Stimulated activated naive CD8-positive, alpha-beta T cell treated with anti-CD3 and anti-CD28 coated beads, Interleukin-15, Interleukin-2, amounts not matched to agents 100 ng/mL and 50 ng/mL, for 24 hours (primary cell): ENCODE data around the gene PCNT.
"Not testable (repeated sequence)": the region's sequence is repeated elsewhere in the genome, so short reads cannot be mapped to it uniquely, and the experiment has no call there.

Experiments used
- H3K27ac Mint-ChIP-seq: one replicate; pipeline ENCODE4 v1.8.0; 2021; ENCODE audit warnings: mild to moderate bottlenecking, mixed read lengths
- H3K27me3 Mint-ChIP-seq: one replicate; pipeline ENCODE4 v1.8.0; 2021; ENCODE audit warnings: mixed read lengths
- H3K36me3 Mint-ChIP-seq: one replicate; pipeline ENCODE4 v1.8.0; 2021; ENCODE audit warnings: low read depth, mixed read lengths
- H3K4me1 Mint-ChIP-seq: one replicate; pipeline ENCODE4 v1.8.0; 2021; ENCODE audit warnings: low read depth, mixed read lengths
- H3K4me3 Mint-ChIP-seq: one replicate; pipeline ENCODE4 v1.8.0; 2021; ENCODE audit warnings: mild to moderate bottlenecking, mixed read lengths
- H3K9me3 Mint-ChIP-seq: one replicate; pipeline ENCODE4 v1.8.0; 2021; ENCODE audit warnings: mixed read lengths

Gene PCNT

DNA sequence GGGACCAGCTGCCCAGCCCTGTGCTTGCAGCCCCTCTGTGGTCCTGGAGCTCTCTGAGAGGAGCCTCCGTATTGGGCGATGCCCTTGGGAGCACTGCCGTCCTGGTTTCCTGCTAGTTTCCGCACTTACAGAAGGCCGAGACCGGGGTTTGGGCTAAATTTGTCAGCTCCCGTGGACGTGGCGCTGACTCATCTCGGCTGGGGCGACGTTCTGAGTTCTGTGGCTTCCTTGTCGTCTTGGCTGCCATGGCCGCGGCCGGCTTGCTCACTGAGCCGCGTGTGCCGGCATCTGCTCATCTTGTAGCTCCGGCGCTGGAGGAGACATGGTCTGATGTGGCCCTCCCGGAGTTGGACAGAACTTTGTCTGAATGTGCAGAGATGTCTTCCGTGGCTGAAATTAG, 64.9 kb downstream of the PCNT start:
- H3K27ac Mint-ChIP-seq, result no peak overlapping the region
- no peak overlapping the region for H3K4me3 Mint-ChIP-seq
- H3K36me3 Mint-ChIP-seq, result peaks cover 42% of the 10 kb centered on the region
- H3K9me3 Mint-ChIP-seq, result no peaks in the 10 kb centered on the region
- H3K4me1 Mint-ChIP-seq, result no peaks in the 10 kb centered on the region
- H3K27me3 Mint-ChIP-seq, result no peaks in the 10 kb centered on the region

DNA sequence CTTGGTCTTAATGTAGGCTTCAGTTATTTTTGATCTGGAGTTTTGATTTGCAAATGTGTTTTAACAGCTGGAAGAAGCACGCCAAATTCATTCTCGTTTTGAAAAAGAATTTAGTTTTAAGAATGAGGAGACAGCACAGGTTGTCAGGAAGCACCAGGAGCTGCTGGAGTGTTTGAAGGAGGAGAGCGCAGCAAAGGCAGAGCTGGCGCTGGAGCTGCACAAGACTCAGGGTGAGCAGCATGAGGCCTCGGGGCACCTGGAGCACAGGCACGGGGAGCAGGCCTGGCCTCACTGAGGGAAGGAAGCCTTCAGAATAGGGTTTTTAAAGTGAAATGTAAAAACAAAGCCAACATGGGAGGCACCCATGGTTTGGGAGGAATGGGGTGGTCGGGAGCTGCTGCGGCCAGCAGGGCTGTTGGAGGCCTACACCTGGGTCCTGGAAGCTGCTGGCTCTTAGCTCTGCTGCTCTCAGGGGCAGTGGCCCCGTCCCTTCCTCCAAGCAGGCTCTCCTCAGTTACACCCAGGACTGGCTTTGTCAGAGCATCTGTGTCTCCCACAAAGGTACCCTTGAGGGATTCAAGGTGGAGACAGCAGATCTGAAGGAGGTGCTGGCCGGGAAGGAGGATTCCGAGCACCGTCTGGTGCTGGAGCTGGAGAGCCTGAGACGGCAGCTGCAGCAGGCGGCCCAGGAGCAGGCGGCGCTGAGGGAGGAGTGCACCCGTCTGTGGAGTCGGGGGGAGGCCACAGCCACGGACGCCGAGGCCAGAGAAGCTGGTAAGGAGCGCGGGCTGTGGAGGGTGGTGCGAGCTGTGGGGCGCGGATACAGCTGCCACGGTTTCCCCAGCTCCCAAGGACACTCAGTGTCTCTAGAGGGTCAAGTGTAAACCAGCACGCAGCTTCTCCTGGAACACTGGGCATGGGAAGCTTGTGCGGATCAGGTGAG, 66.9 kb downstream of the PCNT start:
- H3K36me3 Mint-ChIP-seq, result peaks cover 31% of the 10 kb centered on the region
- no peaks in the 10 kb centered on the region for H3K9me3 Mint-ChIP-seq
- H3K4me1 Mint-ChIP-seq, result no peaks in the 10 kb centered on the region
- H3K27ac Mint-ChIP-seq, result no peak overlapping the region
- no peaks in the 10 kb centered on the region for H3K27me3 Mint-ChIP-seq
- H3K4me3 Mint-ChIP-seq, result no peak overlapping the region

DNA sequence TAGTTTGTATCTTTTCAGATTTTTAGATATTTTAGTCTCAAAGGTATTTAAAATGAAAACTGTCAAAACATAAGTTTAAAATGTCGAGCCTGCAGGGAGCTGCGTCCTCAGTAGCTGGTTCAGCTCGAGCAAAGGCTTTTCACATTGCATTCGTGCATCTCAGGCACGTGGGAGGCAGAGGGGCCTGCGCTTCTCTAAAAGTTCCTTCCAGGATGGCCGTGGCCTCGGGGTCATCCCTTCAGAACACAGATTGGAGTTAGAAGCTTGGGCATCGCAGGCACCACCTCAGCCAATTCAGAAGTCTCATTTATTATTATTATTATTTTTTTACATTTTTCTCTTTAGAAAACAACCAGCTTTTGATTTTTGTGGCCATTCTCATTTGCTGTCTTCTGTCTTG, 67.8 kb downstream of the PCNT start:
- H3K9me3 Mint-ChIP-seq, result no peaks in the 10 kb centered on the region
- H3K36me3 Mint-ChIP-seq, result peaks cover 30% of the 10 kb centered on the region
- no peak overlapping the region for H3K27ac Mint-ChIP-seq
- H3K4me1 Mint-ChIP-seq, result no peaks in the 10 kb centered on the region
- no peak overlapping the region for H3K4me3 Mint-ChIP-seq
- H3K27me3 Mint-ChIP-seq, result no peaks in the 10 kb centered on the region

DNA sequence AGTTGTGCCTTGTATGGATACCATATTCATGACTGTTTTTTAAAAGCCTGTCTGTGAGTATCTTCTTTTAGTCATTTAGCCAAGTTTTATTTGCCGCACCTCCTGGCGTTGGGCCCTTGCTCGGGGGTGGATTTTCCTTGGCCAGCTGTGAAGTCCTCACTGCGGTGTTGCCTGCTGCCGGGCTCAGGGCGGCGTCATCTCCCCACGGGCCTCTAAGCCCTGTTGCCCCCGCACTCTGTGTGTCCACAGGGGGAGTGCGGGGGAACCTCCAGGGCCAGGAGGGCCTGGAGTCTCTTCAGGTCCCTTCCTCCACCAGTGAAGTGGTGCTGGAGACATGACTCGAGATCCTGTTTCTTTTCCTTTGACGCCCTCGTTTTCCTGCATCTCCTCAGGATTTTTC, 69.0 kb downstream of the PCNT start:
- H3K4me3 Mint-ChIP-seq, result no peak overlapping the region
- H3K27ac Mint-ChIP-seq, result no peak overlapping the region
- peaks cover 35% of the 10 kb centered on the region for H3K36me3 Mint-ChIP-seq

DNA sequence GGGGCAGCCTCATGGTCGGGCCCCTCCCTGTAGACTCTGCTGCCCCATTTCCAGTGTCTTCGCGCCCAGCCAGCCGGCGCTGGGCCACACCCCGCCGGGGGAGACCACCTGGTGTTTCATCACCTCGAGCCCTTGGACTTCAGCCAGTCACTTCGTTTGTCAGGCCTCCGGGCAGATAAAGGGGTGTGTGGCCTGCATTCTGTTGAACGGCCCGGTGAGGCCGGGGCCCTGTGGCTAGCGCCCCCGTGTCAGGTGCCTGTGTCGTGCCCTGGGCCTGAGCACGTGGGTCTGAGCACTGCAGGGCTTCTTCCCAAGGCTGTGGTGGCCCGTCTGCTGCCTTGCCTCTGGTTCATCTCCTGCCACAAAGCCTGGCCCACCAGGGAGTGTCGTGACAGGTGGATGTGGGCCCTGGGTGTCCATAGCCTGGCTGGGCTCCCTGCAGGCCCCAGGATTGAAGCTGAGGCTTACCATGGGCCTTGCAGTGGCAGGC, 69.5 kb downstream of the PCNT start:
- Mint-ChIP-seq H3K27me3 (no peaks in the 10 kb centered on the region), H3K27ac (no peak overlapping the region), H3K4me1 (no peaks in the 10 kb centered on the region), H3K9me3 (no peaks in the 10 kb centered on the region), H3K4me3 (no peak overlapping the region), H3K36me3 (peaks cover 37% of the 10 kb centered on the region)

More for the DNA sequence above, 69.0 kb downstream of the PCNT start:
- Mint-ChIP-seq H3K9me3 (no peaks in the 10 kb centered on the region), H3K4me1 (no peaks in the 10 kb centered on the region), H3K27me3 (no peaks in the 10 kb centered on the region)

DNA sequence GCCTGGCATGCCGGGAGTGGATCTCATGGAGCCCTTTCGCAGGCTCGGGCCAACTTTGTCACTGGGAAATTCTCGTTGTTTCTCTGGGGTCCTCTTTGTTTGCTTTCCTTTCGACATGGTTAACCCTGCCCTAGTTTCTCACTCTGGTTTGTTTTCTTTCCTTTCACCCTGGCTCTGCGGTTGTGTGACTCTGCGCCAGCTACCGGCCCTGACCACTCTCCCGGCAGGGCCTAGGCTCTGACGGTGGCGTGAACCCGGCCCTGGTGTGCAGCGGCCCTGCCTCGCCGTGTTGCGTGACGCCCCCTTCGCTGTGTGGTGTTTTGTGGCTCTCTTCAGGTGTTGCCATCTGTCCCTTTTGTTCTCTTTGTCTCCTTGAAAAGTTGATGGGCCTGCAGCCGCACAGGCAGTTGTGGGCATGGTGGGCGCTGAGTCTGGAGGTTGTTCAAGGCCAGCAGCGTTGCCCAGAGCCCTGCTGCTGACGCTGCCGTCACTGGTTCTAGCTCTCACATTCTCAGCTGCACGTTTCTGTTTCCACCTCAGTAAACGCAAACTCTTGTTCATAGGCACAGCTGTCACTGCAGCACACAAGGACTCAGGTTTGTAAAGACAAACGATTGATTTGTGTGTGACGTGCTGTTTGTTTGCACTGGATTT, 70.1 kb downstream of the PCNT start:
- H3K4me1 Mint-ChIP-seq, result no peaks in the 10 kb centered on the region
- no peaks in the 10 kb centered on the region for H3K27me3 Mint-ChIP-seq
- peaks cover 41% of the 10 kb centered on the region for H3K36me3 Mint-ChIP-seq
- no peak overlapping the region for H3K4me3 Mint-ChIP-seq
- no peak overlapping the region for H3K27ac Mint-ChIP-seq
- H3K9me3 Mint-ChIP-seq, result no peaks in the 10 kb centered on the region

DNA sequence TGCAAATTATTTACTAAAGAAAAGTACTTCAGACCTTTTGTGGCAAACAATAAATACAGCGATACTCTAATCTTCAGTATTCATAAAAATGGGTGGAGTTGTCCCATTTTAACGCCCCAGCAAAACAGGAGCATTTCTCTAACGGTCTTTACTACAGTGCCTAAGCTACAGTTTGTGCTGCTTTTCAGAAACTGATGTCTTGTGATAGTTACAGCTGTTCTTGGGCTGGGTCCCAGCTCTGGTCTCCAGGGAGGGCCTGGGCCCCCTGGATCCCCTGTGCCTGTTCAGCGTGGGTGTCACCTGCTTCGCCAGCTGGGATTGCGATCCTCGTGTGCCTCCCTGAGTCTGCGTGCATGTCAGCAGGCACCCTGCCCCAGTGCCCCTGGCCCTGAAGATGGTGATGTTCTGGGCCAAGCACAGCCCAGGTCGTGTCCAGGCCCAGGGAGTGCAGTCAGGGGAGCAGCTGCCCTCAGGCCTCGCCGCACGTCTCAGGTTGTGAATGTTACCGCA, 70.7 kb downstream of the PCNT start:
- no peaks in the 10 kb centered on the region for H3K9me3 Mint-ChIP-seq
- H3K27me3 Mint-ChIP-seq, result no peaks in the 10 kb centered on the region
- no peak overlapping the region for H3K27ac Mint-ChIP-seq
- H3K4me1 Mint-ChIP-seq, result no peaks in the 10 kb centered on the region
- no peak overlapping the region for H3K4me3 Mint-ChIP-seq
- peaks cover 47% of the 10 kb centered on the region for H3K36me3 Mint-ChIP-seq

DNA sequence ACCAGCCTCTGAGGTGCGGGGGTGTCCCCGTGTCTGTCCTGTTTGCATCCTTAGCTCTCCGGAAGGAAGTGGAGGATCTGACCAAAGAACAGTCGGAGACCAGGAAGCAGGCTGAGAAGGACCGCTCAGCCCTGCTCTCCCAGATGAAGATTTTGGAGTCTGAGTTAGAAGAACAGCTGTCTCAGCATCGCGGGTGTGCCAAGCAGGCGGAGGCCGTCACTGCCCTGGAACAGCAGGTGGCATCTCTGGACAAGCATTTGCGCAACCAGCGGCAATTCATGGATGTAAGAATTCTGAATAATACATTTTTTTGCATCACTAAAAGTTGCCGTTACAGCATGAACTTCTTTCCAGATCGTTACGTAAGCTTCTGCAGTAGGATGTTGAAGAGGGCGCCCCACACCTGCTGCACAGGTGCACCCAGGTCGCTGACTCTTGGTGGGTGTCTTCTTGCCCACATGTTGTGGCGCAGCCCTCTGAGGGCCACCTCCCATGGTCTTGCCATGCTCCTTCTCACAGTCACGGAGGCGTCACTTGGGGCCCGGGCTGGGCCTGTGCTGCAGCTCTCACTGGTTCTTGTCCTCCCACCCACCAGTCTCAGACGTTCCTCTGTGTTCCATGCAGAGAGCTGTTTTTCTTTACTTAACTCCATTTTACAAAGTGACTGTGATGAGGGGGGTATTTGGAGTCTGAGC, 73.4 kb downstream of the PCNT start:
- peaks cover 51% of the 10 kb centered on the region for H3K36me3 Mint-ChIP-seq
- no peak overlapping the region for H3K4me3 Mint-ChIP-seq
- no peaks in the 10 kb centered on the region for H3K9me3 Mint-ChIP-seq
- H3K4me1 Mint-ChIP-seq, result no peaks in the 10 kb centered on the region
- no peaks in the 10 kb centered on the region for H3K27me3 Mint-ChIP-seq
- H3K27ac Mint-ChIP-seq, result no peak overlapping the region

DNA sequence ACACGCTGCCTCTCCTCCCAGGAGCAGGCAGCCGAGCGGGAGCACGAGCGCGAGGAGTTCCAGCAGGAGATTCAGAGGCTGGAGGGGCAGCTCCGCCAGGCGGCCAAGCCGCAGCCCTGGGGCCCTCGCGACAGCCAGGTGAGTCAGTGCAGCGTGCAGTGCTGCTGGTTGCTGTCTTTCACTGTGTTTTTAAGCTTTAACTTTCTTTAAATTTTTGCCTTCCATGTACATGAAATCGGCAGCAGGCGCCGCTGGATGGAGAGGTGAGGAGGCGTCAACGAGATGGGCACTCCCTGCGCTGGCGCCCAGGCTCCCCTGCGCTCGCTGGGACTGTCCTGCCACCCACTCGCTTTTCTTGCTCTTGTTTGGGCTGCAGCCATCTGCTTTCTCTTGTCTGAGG, 74.0 kb downstream of the PCNT start:
- Mint-ChIP-seq H3K4me3 (no peak overlapping the region), H3K27me3 (no peaks in the 10 kb centered on the region), H3K9me3 (peaks cover 2% of the 10 kb centered on the region), H3K36me3 (peaks cover 48% of the 10 kb centered on the region), H3K27ac (no peak overlapping the region), H3K4me1 (no peaks in the 10 kb centered on the region)

DNA sequence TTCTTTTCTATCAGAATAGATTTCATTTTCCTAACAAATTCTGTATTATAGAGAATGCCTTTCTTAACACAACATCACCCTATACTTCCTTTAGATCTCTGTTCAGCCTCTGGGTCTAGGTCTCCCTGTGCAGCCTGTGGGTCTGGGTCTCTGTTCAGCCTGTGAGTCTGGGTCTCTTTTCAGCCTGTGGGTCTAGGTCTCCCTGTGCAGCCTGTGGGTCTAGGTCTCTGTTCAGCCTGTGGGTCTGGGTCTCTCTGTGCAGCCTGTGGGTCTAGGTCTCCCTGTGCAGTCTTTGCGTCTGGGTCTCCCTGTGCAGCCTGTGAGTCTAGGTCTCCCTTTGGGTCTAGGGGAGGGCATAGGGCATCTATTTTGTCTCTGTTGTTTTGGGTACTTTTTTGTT, 75.2 kb downstream of the PCNT start:
- no peak overlapping the region for H3K4me3 Mint-ChIP-seq
- peaks cover 3% of the 10 kb centered on the region for H3K9me3 Mint-ChIP-seq
- no peaks in the 10 kb centered on the region for H3K4me1 Mint-ChIP-seq
- peaks cover 53% of the 10 kb centered on the region for H3K36me3 Mint-ChIP-seq
- no peak overlapping the region for H3K27ac Mint-ChIP-seq
- H3K27me3 Mint-ChIP-seq, result no peaks in the 10 kb centered on the region

DNA sequence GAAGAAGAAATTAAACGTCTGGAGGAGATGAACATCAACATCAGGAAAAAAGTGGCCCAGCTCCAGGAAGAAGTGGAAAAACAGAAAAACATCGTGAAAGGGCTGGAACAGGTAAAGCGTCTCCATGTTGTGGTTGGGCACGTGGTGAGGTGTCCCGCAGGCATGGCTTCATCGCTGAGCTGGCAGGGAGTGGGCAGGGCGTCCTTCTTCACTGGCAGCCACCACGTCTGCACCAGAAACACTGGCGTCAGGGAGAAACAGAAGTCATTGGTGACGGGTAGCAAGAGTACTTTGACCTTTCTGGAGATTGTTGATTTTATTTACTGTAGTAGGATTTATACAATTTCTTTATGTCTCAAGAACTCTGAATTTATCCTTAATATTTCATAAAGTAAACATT, 75.7 kb downstream of the PCNT start:
- Mint-ChIP-seq H3K27me3 (no peaks in the 10 kb centered on the region), H3K36me3 (peaks cover 54% of the 10 kb centered on the region), H3K4me3 (no peak overlapping the region), H3K4me1 (no peaks in the 10 kb centered on the region), H3K9me3 (peaks cover 3% of the 10 kb centered on the region), H3K27ac (no peak overlapping the region)

DNA sequence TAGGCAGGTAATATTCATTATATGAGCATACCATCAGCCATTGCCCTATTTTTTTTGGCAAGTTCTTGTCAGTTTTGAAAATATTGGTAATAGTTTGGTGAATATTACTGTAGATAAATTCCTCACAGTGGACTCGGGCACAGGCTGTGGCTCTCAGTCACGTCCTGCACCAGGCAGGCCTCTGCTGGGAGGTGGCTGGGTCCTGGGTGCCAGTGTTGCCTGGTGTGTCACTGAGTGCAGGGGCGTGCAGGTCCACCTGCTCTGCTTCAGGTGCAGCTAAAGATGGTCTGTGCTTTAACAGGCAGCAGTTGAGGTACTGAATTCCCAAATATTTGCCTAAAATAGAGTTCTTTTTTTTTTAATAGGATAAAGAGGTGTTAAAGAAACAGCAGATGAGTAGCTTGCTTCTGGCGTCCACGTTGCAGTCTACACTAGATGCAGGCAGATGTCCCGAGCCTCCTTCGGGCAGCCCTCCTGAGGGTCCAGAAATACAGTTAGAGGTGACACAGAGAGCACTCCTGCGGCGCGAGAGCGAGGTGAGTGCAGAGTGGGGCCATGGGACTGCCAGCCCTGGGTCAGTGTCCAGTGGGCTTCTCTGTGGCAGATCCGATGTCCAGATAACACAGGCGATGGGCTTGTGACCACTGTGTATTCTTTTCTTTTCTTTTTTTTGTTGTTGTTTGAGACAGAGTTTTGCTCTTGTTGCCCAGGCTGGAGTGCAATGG, 77.4 kb downstream of the PCNT start:
- Mint-ChIP-seq H3K27ac (no peak overlapping the region), H3K27me3 (no peaks in the 10 kb centered on the region), H3K9me3 (peaks cover 3% of the 10 kb centered on the region), H3K36me3 (peaks cover 50% of the 10 kb centered on the region), H3K4me1 (no peaks in the 10 kb centered on the region), H3K4me3 (no peak overlapping the region)

DNA sequence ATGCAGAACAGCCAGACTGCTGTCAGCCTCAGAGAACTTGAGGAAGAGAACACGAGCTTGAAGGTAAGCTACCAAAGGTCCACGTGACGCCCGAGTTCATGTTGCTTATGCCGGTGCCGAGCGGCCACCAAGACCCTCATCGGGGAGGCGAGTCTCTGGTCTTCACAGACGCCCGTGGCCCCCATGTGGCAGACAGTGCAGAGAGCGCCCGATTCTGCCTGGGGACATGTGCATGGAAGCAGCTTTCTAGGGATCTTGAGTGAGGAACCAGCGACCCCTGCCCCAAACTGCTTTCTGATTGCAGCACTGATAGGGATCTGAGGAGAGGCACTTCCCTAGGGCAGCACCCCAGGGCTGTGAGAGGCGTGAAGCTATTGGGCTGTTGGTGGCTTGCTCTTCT, 78.5 kb downstream of the PCNT start:
- H3K4me1 Mint-ChIP-seq, result no peaks in the 10 kb centered on the region
- no peak overlapping the region for H3K4me3 Mint-ChIP-seq
- no peaks in the 10 kb centered on the region for H3K27me3 Mint-ChIP-seq
- peaks cover 3% of the 10 kb centered on the region for H3K9me3 Mint-ChIP-seq
- H3K36me3 Mint-ChIP-seq, result peaks cover 50% of the 10 kb centered on the region
- no peak overlapping the region for H3K27ac Mint-ChIP-seq

DNA sequence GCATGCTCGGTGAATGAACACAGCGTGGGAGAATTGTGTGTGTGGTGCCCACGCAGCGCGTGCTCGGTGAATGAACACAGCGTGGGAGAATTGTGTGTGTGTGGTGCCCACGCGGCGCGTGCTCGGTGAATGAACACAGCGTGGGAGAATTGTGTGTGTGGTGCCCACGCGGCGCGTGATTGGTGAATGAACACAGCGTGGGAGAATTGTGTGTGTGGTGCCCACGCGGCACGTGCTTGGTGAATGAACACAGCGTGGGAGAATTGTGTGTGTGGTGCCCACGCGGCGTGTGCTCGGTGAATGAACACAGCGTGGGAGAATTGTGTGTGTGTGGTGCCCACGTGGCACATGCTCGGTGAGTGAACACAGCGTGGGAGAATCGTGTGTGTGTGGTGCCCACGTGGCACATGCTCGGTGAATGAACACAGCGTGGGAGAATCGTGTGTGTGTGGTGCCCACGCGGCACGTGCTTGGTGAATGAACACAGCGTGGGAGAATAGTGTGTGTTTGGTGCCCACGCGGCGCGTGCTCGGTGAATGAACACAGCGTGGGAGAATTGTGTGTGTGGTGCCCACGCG, 79.4 kb downstream of the PCNT start:
- not testable (repeated sequence) for H3K27ac Mint-ChIP-seq, H3K27me3 Mint-ChIP-seq, H3K4me1 Mint-ChIP-seq, H3K4me3 Mint-ChIP-seq, H3K9me3 Mint-ChIP-seq
- peaks cover 49% of the 10 kb centered on the region for H3K36me3 Mint-ChIP-seq
